Measurements from ENCODE around the gene GATAD1. TPM values are rescaled to one million over a fixed set of nuclear protein-coding genes. Genes with fewer than 3 reads are reported as not detected.

The GATAD1 gene
- total and polyA plus RNA-seq, 2 of the 13 experiments (the other 11 are each of a cell fraction or from before 2014, with no cell fraction given) = 20.6 to 42.1 TPM

- TF ChIP-seq HNF1B (CRISPR knock-in tag; IDR thresholded peaks at IDR 0.05) (no peak), AKAP8 (CRISPR knock-in tag; IDR thresholded peaks at IDR 0.05) (no peak), CAMTA2 (CRISPR knock-in tag; IDR thresholded peaks at IDR 0.05; ENCODE audit: borderline replicate concordance) (no peak), RBM22 (optimal IDR thresholded peaks at IDR 0.05; ENCODE audit: low read length) (peak; percentile 77), ZKSCAN5 (CRISPR knock-in tag; IDR thresholded peaks at IDR 0.05) (no peak), KDM1A (CRISPR knock-in tag; IDR thresholded peaks at IDR 0.05) (no peak), PHF5A (CRISPR knock-in tag; IDR thresholded peaks at IDR 0.05; ENCODE audit: low read depth, unreplicated experiment) (no peak), SMARCE1 (IDR thresholded peaks at IDR 0.05; ENCODE audit: borderline replicate concordance) (no peak), FOXM1 (CRISPR knock-in tag; IDR thresholded peaks at IDR 0.05) (no peak), ZNF7 (CRISPR knock-in tag; IDR thresholded peaks at IDR 0.05) (no peak), ZNF549 (CRISPR knock-in tag; IDR thresholded peaks at IDR 0.05) (no peak), ZNF674 (CRISPR knock-in tag; IDR thresholded peaks at IDR 0.05; ENCODE audit: low read depth) (no peak), ZNF318 (CRISPR knock-in tag; IDR thresholded peaks at IDR 0.05) (no peak), IRF9 (CRISPR knock-in tag; IDR thresholded peaks at IDR 0.05; ENCODE audit: borderline replicate concordance) (no peak), ZFP37 (CRISPR knock-in tag; IDR thresholded peaks at IDR 0.05; ENCODE audit: borderline replicate concordance) (no peak), E2F1 (CRISPR knock-in tag; IDR thresholded peaks at IDR 0.05) (no peak), GPN1 (CRISPR knock-in tag; IDR thresholded peaks at IDR 0.05; ENCODE audit: borderline replicate concordance) (no peak), ZBTB38 (CRISPR knock-in tag; IDR thresholded peaks at IDR 0.05) (no peak), KAT2B (IDR thresholded peaks at IDR 0.05; ENCODE audit: borderline replicate concordance, low read depth, low read length) (no peak)
These were observed 994 bp downstream of the GATAD1 start (continued) for GRCh38 chr7:92448205-92448747.
